HCT116 (cell line): ENCODE measurements around the gene THEM4.

ENCODE experiments used
- CTCF ChIP-seq, 3 experiments: fragments of 200-600 bp in 1 of 3; sonication (generic) in 1 of 3; IDR thresholded peaks in 2 of 3; conservative IDR thresholded peaks in 1 of 3; 2 replicates each; pipeline ENCODE4 v1.5.1; 2012 to 2017; ENCODE audit warnings: low read depth in 2 of 3, low read length in 2 of 3, antibody characterized with exemption in 1 of 3, borderline replicate concordance in 1 of 3, control low read depth in 1 of 3, mild to moderate bottlenecking in 1 of 3, mixed read lengths in 1 of 3, mixed run types in 1 of 3, moderate library complexity in 1 of 3; ENCODE audit not compliant: insufficient read depth in 1 of 3
- MAX ChIP-seq: IDR thresholded peaks from 2 replicates; pipeline ENCODE4 v1.6.1; 2012
- POLR2AphosphoS5 ChIP-seq: IDR thresholded peaks from 2 replicates; pipeline ENCODE4 v1.6.1; 2011; ENCODE audit warnings: mild to moderate bottlenecking, low read depth, low read length, moderate library complexity
- SP1 ChIP-seq: IDR thresholded peaks from 2 replicates; pipeline ENCODE4 v1.6.1; 2012; ENCODE audit warnings: low read depth

- TF ChIP-seq CTCF (IDR thresholded peaks at IDR 0.05 in 2 of 3, conservative IDR thresholded peaks at IDR 0.05 in 1 of 3; ENCODE audit: borderline replicate concordance in 1 of 3, insufficient read depth in 1 of 3, low read depth in 2 of 3, low read length in 2 of 3) (no peak), POLR2AphosphoS5 (no peak), MAX (peak; percentile 57; the same call in 1 of the 2 replicates), SP1 (peak; percentile 72)
Observed at GRCh38 chr1:151945725-151946722, 36.7 kb upstream of the THEM4 start.
